Activated T-helper 1 cell treated with anti-CD3 and anti-CD28 coated beads, Interleukin-12 subunit alpha, Interleukin-12 subunit beta, Interleukin-2, Interleukin-4 antibody, amounts not matched to agents 30 ng/mL and 10 ng/mL and 1 ng/mL, durations not matched to agents 14 hours and 24 hours and 36 hours (primary cell): ENCODE measurements around the gene MAP3K5. TPM values are rescaled to one million over a fixed set of nuclear protein-coding genes. Genes with fewer than 3 reads are reported as not detected.
"Not testable (repeated sequence)": the region's sequence is repeated elsewhere in the genome, so short reads cannot be mapped to it uniquely, and the experiment has no call there.

Source experiments
- DNase-seq: peaks from one replicate; pipeline ENCODE4 v3.0.0; 2021; ENCODE audit warnings: low spot score
- H3K27ac Mint-ChIP-seq: one replicate; pipeline ENCODE4 v1.8.0; 2021; ENCODE audit warnings: mild to moderate bottlenecking, mixed read lengths
- H3K27me3 Mint-ChIP-seq: one replicate; pipeline ENCODE4 v1.8.0; 2022; ENCODE audit warnings: mild to moderate bottlenecking, moderate library complexity, mixed read lengths; ENCODE audit not compliant: insufficient read depth
- H3K36me3 Mint-ChIP-seq: one replicate; pipeline ENCODE4 v1.8.0; 2021; ENCODE audit warnings: low read depth, mixed read lengths
- H3K4me1 Mint-ChIP-seq: one replicate; pipeline ENCODE4 v1.8.0; 2021; ENCODE audit warnings: low read depth, mixed read lengths
- H3K4me3 Mint-ChIP-seq: one replicate; pipeline ENCODE4 v1.8.0; 2021; ENCODE audit warnings: mild to moderate bottlenecking, moderate library complexity, mixed read lengths
- H3K9me3 Mint-ChIP-seq: one replicate; pipeline ENCODE4 v1.8.0; 2021; ENCODE audit warnings: mixed read lengths
- intact Hi-C: fragments of 100-400 bp; cut with micrococcal nuclease; formaldehyde crosslinking; loops from one replicate; pipeline ENCODE4 v1.15.1; 2024
- total RNA-seq: library from RNA; stranded (reverse); gene quantifications from 2 replicates; pipeline ENCODE4 v1.2.3, GENCODE V29; 2022

The MAP3K5 gene, protein sequence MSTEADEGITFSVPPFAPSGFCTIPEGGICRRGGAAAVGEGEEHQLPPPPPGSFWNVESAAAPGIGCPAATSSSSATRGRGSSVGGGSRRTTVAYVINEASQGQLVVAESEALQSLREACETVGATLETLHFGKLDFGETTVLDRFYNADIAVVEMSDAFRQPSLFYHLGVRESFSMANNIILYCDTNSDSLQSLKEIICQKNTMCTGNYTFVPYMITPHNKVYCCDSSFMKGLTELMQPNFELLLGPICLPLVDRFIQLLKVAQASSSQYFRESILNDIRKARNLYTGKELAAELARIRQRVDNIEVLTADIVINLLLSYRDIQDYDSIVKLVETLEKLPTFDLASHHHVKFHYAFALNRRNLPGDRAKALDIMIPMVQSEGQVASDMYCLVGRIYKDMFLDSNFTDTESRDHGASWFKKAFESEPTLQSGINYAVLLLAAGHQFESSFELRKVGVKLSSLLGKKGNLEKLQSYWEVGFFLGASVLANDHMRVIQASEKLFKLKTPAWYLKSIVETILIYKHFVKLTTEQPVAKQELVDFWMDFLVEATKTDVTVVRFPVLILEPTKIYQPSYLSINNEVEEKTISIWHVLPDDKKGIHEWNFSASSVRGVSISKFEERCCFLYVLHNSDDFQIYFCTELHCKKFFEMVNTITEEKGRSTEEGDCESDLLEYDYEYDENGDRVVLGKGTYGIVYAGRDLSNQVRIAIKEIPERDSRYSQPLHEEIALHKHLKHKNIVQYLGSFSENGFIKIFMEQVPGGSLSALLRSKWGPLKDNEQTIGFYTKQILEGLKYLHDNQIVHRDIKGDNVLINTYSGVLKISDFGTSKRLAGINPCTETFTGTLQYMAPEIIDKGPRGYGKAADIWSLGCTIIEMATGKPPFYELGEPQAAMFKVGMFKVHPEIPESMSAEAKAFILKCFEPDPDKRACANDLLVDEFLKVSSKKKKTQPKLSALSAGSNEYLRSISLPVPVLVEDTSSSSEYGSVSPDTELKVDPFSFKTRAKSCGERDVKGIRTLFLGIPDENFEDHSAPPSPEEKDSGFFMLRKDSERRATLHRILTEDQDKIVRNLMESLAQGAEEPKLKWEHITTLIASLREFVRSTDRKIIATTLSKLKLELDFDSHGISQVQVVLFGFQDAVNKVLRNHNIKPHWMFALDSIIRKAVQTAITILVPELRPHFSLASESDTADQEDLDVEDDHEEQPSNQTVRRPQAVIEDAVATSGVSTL (N-terminal part only)
- 12.2 and 13.4 TPM in 2 replicates for total RNA-seq

GRCh38 chr6:136792410-136793262 is at the start of gene MAP3K5:
MAP3K5 (minus strand) TSS chr6:136792477; CDS start chr6:136792157, 320 bp downstream.
- peaks cover 35% of the 10 kb centered on the region for H3K4me1 Mint-ChIP-seq
- H3K4me3 Mint-ChIP-seq, result peak within 1 kb of the TSS; percentile 91
- intact Hi-C loops, result loop anchor here (1.0 to 2.0 kb wide), 8 partner anchors 30 to 209 kb away; partner anchors contain the start of gene PEX7
- H3K36me3 Mint-ChIP-seq, result peaks cover 6% of the 10 kb centered on the region
- H3K27me3 Mint-ChIP-seq, result peaks cover 4% of the 10 kb centered on the region
- H3K27ac Mint-ChIP-seq, result peak within 1 kb of the TSS; percentile 94
- no peaks in the 10 kb centered on the region for H3K9me3 Mint-ChIP-seq
- peak; percentile 90 for DNase-seq

DNA sequence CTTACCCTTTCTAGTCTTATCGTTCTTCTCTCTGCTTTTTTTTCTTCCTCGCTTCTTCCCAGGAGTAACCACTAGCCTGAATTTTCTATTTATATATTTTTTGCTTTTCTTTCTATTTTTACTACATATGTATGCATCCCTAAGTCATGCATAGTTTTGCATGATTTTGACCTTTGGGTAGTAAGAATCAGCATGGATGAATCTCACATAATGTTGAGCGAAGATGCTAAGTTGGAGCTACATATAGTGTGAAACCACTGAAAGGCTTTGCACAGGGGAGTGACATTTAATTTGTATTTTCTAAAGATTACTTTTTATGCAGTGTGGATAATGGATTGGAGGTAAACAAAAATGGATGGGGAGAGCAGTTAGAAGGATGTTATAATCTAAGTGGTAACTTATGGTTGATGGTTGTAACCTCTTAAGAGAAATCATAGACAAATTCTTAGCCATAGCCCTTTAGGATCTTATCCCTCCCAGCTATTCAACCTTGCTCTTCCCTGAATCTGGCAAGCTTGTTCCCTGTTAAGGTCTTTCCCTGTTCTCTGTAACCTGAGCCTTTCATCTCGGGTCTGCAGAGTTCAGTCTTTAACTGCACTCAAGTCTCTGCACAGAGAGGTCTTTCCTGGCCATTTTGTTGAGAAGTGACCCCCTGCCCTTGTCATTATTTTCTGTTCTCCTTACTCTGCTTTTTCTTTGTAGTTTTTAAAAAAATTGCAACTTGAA is 48.2 kb upstream of the MAP3K5 start:
- Mint-ChIP-seq H3K36me3 (no peaks in the 10 kb centered on the region), H3K4me3 (no peak overlapping the region), H3K4me1 (no peaks in the 10 kb centered on the region), H3K9me3 (no peaks in the 10 kb centered on the region), H3K27me3 (no peaks in the 10 kb centered on the region), H3K27ac (no peak overlapping the region)
- DNase-seq, result no peak
- intact Hi-C loops, result no loop called here

DNA sequence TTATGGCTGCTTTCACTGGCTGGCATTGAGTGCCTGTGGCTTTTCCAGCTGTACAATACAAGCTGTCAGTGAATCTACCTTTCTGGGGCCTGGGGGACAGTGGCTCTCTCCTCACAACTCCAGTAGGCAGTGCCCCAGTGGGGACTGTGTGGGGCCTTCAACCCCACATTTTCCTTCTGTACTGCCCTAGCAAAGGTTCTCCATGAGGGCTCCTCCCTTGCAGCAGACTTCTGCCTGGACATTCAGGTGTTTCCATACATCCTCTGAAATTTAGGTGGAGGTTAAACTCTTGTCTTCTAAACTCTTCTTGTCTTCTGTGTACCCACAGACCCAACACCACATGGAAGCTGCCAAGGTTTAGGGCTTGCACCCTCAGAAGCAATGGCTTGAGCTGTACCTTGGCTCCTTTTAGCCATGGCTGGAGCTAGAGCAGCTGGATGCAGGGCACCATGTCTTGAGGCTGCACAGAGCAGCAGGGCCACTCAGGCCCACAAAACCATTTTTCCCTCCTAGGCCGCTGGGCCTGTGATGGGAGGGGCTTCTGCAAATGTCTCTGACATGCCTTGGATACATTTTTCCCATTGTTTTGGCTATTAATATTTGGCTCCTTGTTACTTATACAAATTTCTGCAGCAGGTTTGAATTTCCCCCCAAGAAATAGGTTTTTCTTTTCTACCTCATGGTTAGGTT is 39.7 kb upstream of the MAP3K5 start:
- intact Hi-C loops, result no loop called here
- H3K4me1 Mint-ChIP-seq, result peaks cover 5% of the 10 kb centered on the region
- H3K27me3 Mint-ChIP-seq, result no peaks in the 10 kb centered on the region

DNA sequence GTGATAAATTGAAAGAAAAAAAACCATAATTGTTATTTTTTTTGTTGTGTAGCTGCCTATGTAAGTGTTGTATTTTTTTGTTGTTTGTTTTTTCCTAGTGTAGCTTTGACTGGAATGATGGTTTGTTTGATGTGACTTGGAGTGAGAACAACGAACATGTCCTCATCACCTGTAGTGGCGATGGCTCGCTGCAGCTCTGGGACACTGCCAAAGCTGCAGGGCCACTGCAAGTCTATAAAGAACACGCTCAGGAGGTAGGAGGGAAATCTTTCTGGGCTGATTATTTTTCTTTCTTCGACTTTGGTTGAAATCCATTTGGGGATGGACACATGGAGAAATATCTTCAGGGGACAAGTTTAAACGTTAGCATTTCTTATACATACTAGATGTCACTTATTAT is 33.9 kb upstream of the MAP3K5 start:
- intact Hi-C loops, result no loop called here
- peaks cover 30% of the 10 kb centered on the region for H3K36me3 Mint-ChIP-seq

More for the DNA sequence above, 39.7 kb upstream of the MAP3K5 start:
- H3K9me3 Mint-ChIP-seq, result peaks cover 29% of the 10 kb centered on the region
- H3K27ac Mint-ChIP-seq, result no peak overlapping the region
- DNase-seq, result no peak
- H3K4me3 Mint-ChIP-seq, result no peak overlapping the region
- H3K36me3 Mint-ChIP-seq, result peaks cover 41% of the 10 kb centered on the region

DNA sequence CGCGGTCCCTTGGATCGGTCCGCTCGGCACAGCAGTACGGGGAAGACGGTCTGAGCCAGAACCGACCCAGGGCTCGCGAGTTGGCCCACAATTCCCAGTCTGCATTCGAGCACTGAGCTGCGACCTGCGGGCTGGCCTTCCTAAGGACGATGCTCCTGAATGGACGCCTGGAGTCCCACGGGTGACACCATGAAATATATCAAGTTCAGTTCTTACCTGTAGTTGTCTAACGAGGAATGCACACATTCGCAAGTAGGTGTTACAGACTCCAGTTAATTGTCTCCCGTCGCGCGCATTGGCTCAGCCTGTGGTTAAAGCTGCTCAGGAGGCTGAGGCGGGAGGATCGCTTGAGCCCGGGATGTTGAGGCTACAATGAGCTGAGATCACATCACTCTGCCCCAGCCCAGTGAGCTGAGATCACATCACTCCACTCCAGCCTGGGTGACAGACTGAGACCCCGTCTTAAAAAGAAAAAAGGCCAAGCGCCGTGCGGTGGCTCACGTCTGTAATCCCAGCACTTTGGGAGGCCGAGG is 30.9 kb upstream of the MAP3K5 start:
- Mint-ChIP-seq H3K4me1 (peaks cover 12% of the 10 kb centered on the region), H3K27ac (peak overlapping the region; percentile 87), H3K27me3 (peaks cover 2% of the 10 kb centered on the region), H3K36me3 (peaks cover 13% of the 10 kb centered on the region), H3K9me3 (no peaks in the 10 kb centered on the region), H3K4me3 (peak overlapping the region; percentile 90)
- intact Hi-C loops, result loop anchor here (2.0 to 5.0 kb wide), 2 partner anchors 100 to 394 kb away; partner anchors contain the start of genes IFNGR1 and SLC35D3
- no peak for DNase-seq

More for the DNA sequence above, 33.9 kb upstream of the MAP3K5 start:
- H3K27ac Mint-ChIP-seq, result no peak overlapping the region
- peaks cover 16% of the 10 kb centered on the region for H3K4me1 Mint-ChIP-seq
- no peaks in the 10 kb centered on the region for H3K27me3 Mint-ChIP-seq
- DNase-seq, result no peak
- H3K9me3 Mint-ChIP-seq, result peaks cover 10% of the 10 kb centered on the region
- no peak overlapping the region for H3K4me3 Mint-ChIP-seq

GRCh38 chr6:136822376-136823127 is 30.3 kb upstream of the MAP3K5 start, which contains the start of gene PEX7:
PEX7 (plus strand) TSS chr6:136822592; CDS start chr6:136822666, 74 bp downstream.
- Mint-ChIP-seq H3K27ac (peak within 1 kb of the TSS; percentile 92), H3K4me3 (peak within 1 kb of the TSS; percentile 91), H3K4me1 (peaks cover 12% of the 10 kb centered on the region), H3K36me3 (peaks cover 13% of the 10 kb centered on the region), H3K9me3 (no peaks in the 10 kb centered on the region), H3K27me3 (peaks cover 6% of the 10 kb centered on the region)
- peak; percentile 85 for DNase-seq
- intact Hi-C loops, result loop anchor here (1.0 to 5.0 kb wide), 5 partner anchors 29 to 532 kb away; partner anchors contain the start of genes IFNGR1 and SLC35D3

GRCh38 chr6:136822046-136822375 is 29.7 kb upstream of the MAP3K5 start:
- Mint-ChIP-seq H3K4me1 (peaks cover 12% of the 10 kb centered on the region), H3K27ac (peak overlapping the region; percentile 92), H3K27me3 (peaks cover 8% of the 10 kb centered on the region), H3K9me3 (no peaks in the 10 kb centered on the region), H3K4me3 (peak overlapping the region; percentile 91), H3K36me3 (peaks cover 12% of the 10 kb centered on the region)
- DNase-seq, result no peak
- intact Hi-C loops, result loop anchor here (1.0 to 5.0 kb wide), 5 partner anchors 29 to 532 kb away; partner anchors contain the start of genes IFNGR1 and SLC35D3

- DNase-seq, result no peak
- Mint-ChIP-seq H3K36me3 (peaks cover 2% of the 10 kb centered on the region), H3K27me3 (peaks cover 9% of the 10 kb centered on the region), H3K4me3 (no peak overlapping the region), H3K27ac (no peak overlapping the region), H3K9me3 (no peaks in the 10 kb centered on the region), H3K4me1 (peaks cover 12% of the 10 kb centered on the region)
- intact Hi-C loops, result loop anchor here (5.0 kb wide), 1 partner anchor 397 kb away; the partner anchor contains the start of gene IFNGR1
Measured at GRCh38 chr6:136820561-136820960, 28.3 kb upstream of the MAP3K5 start.

DNA sequence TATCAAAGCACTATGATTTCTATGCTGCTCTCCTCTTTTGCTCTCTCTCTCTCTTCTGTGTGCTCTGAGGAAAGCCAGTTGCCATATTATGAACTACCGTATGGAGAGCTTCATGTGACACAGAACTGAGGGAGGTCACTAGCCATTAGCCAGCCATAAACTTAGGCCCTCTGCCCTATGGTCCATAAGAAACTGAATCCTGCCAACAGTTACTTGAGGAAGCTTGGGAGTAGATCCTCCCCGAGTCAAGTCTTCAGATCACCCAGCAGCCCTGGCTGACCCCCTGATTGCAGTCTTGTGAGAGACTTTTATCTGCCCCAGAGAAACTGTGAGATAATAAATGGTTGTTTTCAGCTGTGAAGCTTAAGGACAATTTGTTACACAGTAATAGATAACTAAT is 24.4 kb upstream of the MAP3K5 start:
- intact Hi-C loops, result no loop called here
- DNase-seq, result no peak
- no peak overlapping the region for H3K4me3 Mint-ChIP-seq
- H3K27ac Mint-ChIP-seq, result no peak overlapping the region
- H3K27me3 Mint-ChIP-seq, result peaks cover 15% of the 10 kb centered on the region
- no peaks in the 10 kb centered on the region for H3K9me3 Mint-ChIP-seq
- peaks cover 5% of the 10 kb centered on the region for H3K4me1 Mint-ChIP-seq
- H3K36me3 Mint-ChIP-seq, result no peaks in the 10 kb centered on the region

DNA sequence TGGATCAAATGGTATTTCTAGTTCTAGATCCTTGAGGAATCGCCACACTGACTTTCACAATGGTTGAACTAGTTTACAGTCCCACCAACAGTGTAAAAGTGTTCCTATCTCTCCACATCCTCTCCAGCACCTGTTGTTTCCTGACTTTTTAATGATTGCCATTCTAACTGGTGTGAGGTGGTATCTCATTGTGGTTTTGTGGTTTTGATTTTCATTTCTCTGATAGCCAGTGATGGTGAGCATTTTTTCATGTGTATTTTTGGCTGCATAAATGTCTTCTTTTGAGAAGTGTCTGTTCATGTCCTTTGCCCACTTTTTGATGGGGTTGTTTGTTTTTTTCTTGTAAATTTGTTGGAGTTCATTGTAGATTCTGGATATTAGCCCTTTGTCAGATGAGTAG is 23.3 kb upstream of the MAP3K5 start:
- H3K27ac Mint-ChIP-seq, H3K9me3 Mint-ChIP-seq, H3K4me3 Mint-ChIP-seq, intact Hi-C loops, DNase-seq, H3K36me3 Mint-ChIP-seq, H3K4me1 Mint-ChIP-seq: not testable (repeated sequence)
- H3K27me3 Mint-ChIP-seq, result peaks cover 15% of the 10 kb centered on the region
